SH-SY5Y (cell line): ENCODE data around the gene SPOP.

Source experiments
- GATA2 ChIP-seq: IDR thresholded peaks from 2 replicates; pipeline ENCODE4 v1.6.1; 2011; ENCODE audit warnings: mild to moderate bottlenecking, low read depth, low read length
- GATA3 ChIP-seq: IDR thresholded peaks from 2 replicates; pipeline ENCODE4 v1.6.1; 2011; ENCODE audit warnings: low read depth, mild to moderate bottlenecking, low read length, moderate library complexity

DNA sequence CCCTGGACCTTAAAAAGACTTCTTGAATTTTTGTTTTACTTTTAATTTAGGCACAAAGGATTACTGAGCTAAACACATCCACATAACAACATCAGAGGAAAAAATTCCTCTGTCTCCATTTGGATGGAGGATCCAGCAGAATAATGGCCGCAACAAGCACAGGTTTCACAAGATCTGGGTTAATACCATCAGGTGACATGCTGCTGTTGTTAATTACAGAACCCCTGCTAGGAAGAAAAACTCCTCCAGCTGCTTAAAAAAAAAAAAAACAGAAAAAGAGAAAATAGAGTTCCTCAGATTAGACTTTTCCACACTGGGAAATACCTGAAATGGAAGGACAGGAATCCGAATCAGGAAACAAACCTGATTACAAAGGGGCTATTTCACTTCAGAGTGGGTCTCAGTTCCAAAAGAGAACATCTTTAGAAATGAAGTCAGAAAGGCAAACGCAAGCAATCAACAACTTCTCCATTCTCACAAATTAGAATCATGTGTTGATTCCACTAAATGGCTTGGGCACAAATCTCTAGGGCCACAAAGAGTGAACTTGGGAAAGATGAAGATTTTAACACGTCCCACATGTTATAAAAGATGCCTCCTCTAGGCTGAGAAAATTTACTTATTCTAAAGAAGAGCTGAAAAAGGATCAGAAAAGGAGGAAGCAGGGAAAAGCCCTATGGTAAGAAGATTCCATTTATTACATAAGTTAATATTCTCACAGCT is 44.0 kb downstream of the SPOP start:
- TF ChIP-seq GATA3 (no peak), GATA2 (no peak)
